Skin of body (tissue), 2 donors: ENCODE data around the gene LSP1. TPM values are rescaled to one million over a fixed set of nuclear protein-coding genes. Genes with fewer than 3 reads are reported as not detected.
A peak's percentile ranks its signal among the peaks of the same experiment; 100 is the strongest.
"Not testable (repeated sequence)": the region's sequence is repeated elsewhere in the genome, so short reads cannot be mapped to it uniquely, and the experiment has no call there.

Experiments
- DNase-seq: peaks from one replicate; lab custom pipeline; 2025; lab: John Stamatoyannopoulos, UW
- total RNA-seq: library from RNA; depleted of rRNA; stranded (reverse); fragments of >200 nt; gene quantifications from one replicate; pipeline ENCODE4 v1.2.3, GENCODE V29; 2014

The LSP1 gene
- total RNA-seq, 1 donor from 2014 or later = 18.5 TPM

DNA sequence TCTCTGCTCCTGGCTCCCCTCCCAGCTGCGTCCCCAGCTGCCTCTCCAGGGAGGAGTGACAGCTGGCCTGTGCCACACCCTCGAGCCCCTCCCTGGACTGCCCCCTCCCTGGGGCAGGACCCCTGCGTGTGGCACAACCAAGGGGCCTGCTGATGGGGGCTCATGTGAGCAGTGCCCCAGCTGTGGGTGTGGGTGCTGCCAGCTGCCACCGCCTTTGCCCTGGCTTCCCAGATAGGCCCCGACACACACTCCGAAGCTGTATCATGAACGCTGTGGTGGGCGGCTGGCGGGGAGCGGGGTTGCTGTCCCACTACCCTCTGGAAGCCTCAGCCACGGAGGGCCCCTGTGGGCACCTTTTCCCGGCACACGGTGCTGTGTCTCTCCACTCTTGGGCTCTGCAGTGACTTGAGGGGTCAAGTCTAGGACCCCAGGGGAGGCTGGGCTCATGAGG is 23.0 kb downstream of the LSP1 start:
- DNase-seq = not testable (repeated sequence)

DNA sequence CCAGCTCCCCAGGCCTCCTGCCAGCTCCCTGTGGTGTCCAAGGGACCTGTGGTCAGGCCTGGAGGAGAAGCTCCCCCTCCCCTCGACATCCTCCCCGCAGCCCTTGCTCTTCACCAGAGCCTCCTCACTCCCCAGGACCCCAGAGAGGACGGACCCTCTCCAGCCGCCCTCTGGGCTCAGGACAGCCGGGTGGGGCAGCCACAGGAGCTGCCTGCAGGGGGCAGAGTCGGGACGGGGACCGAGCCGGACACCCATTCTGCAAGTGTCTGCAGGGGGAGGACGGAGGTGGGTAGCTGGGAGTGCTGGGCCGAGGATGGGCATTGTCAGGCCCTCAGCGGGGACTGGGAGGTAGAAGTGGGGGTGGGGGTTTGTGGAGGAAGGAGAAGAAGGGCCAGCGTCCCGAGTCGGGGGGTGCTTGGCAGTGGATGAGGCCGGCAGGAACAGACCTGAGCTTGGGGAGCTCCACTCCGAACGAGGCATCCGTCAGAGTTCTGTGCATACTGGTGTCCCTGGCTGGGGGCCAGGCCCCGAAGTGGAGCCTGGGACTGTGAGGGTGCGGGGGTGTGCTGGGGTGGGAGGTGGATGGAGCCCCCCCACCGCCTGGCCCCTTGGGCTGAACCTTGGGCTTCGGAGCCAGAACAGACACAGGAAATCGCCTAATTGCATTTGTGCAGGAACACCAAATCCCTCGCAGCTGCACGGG is 23.6 kb downstream of the LSP1 start:
- DNase-seq = peak; percentile 82

DNA sequence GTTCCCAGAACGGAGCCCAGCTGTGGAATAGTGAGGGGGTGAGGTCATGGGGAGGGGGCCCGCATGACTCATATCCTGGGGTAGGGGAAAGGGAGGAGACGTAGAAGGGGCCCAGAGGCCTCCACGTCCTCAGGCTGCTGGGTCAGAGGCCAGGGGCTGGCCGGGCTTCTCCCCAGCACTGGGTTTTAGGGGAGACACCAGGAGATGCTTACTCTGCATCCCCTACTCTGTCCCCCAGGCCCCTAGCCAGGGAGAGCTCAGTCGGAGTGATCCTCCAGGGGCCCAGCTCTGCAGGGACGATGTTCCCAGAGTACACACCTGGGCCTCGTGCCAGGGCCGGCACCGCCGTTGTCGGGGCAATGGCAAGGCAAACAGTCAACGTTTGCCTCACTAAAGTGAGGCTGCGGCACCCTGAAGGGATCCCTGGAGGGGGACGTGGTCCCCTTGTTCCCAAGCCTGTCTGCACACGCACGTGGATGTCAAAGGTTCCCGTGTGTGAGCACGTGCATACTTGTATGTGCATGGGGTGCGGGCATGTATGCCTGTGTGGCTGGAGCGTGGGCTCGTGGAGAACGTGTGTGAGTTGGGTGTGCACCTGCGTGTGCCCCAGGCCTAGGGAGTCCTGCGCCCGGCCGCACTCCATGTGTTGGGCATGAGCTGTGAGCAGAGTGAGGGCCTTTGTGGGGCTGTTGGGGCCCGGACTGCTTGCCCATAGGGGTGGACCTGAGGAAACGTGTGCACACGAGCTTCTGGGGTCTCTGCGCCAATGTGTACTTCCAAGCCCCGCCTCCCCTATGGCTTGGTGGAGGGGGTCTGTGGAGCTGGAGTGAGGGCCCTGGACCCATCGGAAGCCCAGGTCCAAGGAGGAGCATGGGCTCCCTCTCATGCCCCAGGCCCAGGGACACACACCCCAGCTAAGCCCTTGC is 24.6 kb downstream of the LSP1 start:
- peak; percentile 51 for DNase-seq

DNA sequence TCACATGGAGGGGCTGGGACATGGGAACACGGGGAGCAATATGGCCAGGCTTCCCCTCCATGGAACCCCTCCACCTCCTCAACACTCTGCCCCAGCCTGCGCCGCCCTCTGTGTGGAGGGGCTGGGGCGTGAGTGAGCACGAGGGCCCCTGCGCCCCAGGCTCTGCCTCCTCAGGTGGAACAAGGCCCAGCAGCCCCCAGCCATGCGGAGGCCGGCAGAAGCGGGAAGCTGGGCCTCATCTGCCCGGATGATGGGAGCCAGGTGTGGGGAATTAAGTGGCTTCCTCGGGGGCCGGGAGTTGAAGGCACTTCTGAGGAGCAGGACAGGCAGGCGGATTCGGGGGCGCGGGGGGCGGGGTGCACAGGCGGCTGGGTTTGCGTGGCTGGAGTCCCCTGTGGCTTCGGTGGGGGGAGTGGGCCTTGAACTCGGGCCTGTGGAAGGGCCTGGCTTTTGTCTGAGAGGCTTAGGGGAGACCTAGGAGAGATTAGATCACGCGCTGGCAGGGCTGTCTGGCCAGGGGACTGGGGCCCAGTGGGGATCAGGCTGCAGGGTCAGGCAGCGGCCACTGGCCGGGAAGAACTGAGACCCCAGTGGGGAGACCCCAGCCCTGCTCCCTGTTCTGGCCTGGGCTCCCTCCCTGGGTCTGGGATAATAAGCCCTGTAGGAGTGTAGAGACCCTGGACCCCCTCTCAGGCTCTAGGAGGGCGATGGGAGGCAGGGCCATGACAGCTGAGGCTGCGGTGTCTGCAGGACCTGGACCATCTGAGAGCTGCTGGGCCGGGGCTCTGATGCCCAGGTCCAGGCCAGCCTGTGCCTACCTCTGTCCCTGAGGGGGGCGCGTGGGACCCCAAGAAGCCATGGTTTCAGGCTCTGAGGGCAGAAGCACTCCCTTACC is 25.5 kb downstream of the LSP1 start:
- peak; percentile 71 for DNase-seq

DNA sequence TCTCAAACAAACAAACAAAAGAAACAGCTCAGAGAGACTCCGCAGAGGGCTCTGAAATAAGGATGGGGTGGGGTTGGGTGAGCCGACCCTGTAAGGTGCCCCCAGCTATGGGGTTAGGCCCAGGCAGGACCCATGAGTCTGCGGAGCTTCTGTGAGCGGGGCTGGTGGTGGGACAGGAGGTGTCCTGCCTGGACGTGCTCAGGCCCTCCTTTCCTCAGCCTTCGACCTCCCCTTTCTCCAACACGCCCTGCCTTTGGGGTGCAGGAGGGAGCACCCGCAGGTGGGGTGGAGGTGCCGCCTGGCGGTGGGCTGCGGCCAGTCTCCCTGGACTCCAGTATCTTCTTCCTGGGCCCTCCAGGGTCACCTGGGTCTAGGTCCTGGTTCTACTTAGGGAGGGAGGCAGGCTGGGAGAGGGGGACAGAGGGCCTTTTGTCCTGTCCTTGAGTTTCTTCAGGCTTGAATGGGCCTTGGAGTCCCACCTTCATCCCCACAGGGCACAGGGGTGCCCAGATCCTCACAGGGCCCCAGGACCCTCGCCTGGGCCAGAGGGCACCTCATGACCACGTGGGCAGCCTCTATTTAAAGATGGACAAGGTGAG is 26.6 kb downstream of the LSP1 start:
- DNase-seq = no peak

DNA sequence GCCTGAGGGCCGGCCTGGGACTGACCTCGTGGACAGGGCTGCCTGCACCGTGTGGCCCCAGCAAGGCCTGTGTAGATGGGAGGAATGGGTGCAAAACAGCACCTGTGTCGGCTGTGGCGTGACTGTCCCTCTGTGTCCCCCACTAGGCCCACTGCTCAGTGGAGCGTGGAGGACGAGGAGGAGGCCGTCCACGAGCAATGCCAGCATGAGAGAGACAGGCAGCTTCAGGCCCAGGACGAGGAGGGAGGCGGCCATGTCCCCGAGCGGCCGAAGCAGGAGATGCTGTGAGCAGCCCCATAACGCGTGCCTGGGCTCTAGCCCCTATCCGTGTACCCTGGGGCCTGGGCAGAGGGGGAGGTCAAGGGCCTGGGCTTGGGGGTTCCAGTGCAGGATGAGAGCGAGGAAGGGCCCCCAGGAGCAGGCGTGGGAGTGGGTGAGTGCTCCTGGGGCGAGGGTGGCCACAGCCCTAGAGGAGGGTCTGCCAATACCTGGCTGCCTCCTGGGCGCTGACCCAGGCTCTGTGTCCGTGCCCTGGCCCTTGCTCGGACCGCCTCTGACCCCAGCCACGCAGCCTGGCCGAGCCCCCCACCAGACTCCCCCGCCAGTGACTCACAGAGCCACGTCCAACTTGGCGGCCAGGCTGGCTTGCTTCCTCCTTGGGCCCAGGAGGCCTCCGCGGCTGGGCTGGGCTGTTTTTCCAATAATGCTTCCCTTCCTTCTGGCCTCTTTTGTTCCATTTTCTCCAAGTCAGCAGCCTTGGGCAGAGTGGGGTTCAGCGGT is 27.2 kb downstream of the LSP1 start:
- DNase-seq = peak; percentile 60

DNA sequence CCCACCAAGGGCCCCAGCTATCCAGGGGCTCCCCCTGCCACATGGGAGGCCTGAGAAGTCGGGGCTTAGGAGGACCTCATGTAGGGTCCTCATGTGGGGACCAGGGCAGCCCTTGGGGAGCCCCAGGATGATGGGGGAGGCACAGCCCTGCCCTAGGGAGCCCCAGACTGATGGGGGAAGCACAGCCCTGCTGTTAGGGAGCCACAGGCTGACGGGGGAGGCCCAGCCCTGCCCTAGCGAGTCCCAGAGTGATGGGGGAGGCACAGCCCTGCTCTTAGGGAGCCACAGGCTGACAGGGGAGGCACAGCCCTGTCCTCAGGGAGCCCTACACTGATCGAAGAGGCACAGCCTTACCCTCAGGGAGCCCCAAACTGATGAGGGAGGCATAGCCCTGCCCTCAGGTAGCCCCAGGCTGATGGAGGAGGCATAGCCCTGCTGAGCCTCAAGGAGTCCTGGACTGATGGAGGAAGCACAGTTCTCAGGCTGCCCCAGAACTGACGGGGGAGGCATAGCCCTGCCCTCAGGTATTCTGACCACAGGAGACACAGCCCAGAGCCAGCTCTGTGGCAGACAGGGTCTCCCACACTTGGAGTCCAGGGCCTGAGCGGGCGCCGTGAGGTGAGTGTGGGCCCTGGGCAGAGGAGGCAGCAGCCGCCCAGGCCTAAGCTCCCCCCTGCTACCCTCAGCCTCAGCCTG is 28.0 kb downstream of the LSP1 start:
- no peak for DNase-seq

DNA sequence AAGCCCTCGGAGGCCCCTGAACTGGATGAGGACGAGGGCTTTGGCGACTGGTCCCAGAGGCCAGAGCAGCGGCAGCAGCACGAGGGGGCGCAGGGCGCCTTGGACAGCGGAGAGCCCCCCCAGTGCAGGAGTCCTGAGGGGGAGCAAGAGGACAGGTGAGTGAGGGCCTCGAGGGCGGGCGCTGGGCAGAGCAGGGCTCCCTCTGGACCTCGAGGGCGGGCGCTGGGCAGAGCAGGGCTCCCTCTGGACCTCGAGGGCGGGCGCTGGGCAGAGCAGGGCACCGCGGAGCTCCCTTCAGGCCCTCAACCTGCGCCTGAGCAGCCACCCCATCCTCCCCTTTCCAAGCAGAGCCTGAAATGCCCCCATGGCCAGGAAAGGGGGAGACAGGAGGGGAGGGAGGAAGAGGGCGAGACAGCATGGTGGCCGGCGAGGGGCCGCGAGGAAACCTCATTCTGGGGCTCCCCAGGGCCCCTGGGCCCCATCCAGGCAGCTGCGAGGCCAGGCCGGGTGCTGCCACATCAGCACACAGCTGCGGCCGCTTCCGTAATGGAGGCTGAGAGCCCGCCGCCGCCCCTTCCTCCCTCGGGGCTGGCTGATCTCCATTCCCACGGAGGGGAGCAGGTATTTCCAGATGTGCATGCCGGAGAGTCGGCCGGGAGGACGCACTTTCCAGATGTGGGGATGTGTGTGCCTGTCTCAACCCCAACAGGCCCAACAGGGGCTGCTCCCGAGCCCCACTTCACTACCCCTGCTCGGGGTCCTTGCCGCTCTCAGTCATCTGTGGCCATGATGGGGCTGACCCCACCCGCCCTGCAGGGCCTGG is 28.8 kb downstream of the LSP1 start:
- peak; percentile 88 for DNase-seq

DNA sequence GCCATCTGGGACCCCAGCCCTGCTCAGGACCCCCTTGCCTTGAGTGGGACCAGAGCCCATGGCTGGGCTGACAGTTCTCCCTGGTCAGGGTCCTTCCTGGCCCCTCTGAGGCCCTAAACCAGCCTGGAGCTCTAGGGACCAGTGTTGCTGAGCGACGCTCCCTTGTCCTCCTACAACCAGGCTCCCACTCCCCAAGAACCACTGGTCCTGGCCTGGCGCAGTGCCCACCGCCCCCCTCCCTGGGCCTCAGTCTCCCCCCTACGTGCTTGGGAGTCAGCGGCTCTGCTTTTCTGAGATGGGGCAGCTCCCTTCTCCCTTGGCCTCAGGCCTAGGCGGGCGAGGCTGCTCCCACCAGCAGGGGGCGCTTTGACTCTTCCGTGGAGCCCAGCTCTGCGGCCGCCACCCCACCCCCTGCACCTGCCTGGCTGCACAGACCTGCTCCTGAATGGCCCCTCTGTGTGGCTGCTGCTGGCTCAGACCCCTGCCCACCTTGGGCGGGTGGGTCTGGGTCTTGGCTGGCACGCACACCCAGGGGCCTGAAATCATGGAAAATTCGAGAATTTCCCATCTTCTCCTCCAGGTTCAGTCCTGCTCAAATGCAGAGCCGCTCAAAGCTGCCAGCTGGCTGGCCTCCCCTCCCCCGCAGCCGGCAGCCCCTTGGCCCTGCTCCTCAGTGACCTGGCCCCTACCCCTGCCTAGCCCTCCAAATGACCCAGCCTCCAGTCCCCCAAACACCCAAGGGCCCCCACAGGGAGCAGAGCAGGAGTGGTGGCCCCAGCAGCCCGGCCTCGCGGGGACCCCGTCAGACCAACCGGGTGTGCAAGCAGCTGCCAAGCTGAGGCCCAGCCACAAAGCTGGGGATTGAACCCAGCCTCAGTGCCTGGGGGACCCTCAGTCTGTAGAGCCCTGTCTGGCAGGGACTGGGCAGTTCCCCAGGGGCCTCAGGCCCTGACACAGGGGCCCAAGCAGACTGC is 29.7 kb downstream of the LSP1 start:
- DNase-seq = peak; percentile 82

DNA sequence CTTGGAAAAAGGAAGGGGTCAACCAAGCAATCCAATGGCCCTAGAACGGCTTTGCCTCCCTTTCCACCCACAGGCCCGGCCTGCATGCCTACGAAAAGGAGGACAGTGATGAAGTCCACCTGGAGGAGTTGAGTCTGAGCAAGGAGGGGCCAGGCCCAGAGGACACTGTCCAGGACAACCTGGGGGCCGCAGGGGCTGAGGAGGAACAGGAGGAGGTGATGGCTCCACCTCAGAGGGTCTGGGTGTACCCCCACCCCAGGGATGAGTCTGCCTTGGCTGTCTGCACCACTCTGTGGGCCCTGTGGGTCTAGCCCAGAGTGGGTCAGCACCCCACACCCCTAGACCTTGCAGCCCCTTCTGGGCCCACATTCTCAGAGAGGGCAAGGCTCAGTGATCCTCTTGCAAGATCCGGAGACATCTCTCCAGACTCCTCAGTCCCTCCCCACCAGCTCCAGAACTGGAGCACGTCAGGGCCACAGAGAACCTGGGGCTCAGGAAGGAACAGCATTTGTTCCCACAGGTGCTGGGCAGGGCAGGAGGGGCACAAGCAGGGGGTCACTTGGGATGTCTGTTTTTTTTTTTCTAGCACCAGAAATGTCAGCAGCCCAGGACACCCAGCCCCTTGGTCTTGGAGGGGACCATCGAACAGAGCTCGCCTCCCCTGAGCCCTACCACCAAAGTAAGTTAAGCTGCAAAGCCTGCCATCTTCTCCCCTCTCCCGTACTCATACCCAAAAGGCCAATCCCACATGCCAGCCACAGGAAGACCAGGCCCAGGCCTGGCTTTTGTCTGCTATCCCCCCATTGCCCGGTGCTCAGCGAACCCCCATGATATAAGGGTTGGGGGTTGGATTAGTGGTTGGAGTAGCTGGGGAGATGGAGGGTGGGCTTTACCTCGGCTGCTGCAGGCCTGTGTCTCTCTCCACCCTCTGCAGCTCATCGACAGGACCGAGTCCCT is 30.7 kb downstream of the LSP1 start:
- DNase-seq = no peak

DNA sequence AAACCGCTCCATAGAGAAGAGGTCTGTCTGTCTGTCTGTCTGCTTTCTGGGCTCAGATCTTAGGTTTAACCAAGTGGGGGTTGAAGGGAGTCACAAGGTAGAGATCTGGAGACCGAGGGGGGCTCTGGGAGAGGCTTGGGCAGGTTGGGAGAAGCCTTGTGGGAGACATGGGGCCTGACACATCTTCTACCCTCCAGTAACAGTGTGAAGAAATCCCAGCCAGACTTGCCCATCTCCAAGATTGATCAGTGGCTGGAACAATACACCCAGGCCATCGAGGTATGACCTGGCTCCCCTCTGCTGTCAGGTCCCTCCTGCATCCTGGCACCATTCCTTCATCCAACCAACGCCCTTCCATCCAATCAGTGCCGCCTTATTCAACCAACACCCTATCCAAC is 31.4 kb downstream of the LSP1 start:
- DNase-seq = no peak

DNA sequence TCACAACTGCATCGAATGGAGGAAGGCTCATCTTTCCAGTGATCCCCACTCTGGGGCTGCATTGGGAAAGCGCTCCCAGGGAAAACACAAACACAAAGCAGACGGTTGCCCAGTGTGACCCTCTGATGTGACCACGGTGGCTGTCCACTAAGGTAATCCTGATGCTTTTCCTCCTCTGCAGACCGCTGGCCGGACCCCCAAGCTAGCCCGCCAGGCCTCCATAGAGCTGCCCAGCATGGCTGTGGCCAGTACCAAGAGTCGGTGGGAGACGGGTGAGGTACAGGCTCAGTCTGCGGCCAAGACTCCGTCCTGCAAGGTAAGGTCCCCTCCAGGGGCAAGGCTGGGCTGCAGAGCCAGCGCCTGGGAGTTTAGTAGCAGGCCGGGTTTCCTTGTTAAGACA is 33.7 kb downstream of the LSP1 start:
- not testable (repeated sequence) for DNase-seq

DNA sequence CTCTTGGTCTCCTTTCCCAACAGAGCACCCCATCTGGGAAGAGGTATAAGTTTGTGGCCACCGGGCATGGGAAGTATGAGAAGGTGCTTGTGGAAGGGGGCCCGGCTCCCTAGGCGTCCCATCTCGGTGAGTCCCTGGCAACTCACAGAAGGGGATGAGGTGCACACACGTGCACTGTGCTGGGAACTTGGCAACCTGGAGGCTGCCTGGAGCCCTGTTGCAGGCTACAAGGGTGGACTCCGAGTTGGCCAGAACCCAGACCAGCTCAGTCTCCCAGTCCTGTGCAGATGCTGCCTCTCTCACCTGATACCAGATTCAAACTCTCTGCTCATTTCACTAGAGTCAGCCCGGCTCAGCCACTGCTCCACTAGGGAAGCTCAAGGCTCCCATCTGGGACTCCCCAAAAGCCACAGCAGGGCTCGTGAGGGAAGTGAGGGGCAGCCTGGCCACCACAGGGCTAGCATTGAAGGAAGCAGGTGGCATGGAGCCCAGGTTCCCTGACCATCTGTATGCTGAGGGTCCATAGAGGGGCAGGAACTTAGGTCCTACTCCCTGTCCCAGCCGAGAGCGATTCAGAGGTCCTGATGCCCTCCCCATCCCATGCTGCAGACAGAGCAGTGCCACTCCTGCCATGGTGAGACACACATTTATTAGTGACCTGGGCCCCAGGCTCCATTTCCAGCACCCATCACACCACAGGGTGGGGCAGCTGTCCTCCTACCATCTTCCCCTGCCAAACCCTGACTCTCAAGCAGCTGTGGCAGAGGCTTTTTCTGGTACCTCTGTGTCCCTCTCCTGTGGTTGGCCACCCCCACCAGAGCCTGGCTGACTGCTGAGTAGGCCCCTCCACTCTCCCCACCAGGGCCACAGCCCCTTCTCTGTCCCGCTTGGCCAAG is 34.8 kb downstream of the LSP1 start:
- no peak for DNase-seq

DNA sequence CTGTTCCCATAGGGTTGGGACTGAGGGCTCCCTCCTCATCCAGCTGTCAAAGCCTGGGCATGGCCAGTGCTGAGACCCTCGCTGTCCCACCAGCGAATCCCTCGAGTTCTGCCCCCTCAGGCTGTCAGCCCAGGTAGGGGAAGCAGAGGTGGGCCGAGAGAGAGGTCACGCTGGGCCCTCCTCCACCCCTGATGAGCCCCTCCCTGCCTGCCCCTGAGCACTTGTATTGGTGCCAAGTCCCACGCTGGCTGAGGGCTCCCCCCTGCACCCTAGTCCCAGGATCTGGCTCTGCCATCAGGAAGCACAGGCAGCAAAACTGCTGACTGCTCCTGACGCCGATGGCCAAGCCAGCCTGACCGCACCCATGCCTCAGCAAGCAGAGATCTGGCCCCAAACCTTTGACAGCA is 35.5 kb downstream of the LSP1 start:
- DNase-seq = no peak

DNA sequence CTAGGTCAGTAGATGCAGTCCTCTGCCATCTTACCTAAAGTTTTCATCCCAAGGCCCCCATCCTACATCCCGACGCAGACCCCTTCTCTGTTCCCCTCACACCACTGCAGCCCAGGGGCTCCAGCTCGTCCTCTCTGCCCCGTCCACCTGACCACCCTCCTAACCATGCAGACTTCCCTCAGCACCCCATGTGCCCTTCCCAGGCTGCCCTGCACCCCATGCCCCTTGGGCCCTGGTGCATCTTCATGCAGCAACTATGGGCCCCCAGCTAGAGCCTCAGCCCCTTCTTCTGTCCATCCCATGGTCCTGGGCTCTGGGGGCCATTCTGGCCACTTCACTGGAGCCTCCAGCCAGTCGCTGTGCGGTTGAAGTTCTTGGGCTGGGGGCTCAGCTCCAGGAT is 35.9 kb downstream of the LSP1 start:
- DNase-seq = no peak
